Vagina (tissue), 2 donors: ENCODE measurements around the gene ACTL10. TPM values are rescaled to one million over a fixed set of nuclear protein-coding genes. Genes with fewer than 3 reads are reported as not detected.
"Not testable (repeated sequence)": the region's sequence is repeated elsewhere in the genome, so short reads cannot be mapped to it uniquely, and the experiment has no call there.

Experiments
- DNase-seq, 2 donors: peaks; one replicate each; pipeline ENCODE4 v3.0.0-alpha.2; 2017; ENCODE audit errors: extremely low spot score in 2 of 2
- H3K27ac ChIP-seq: fragments of 200-600 bp; sonication (generic); one replicate; pipeline ENCODE4 v1.5.1; 2019
- H3K27me3 ChIP-seq: fragments of 200-600 bp; sonication (generic); one replicate; pipeline ENCODE4 v1.5.1; 2019
- H3K36me3 ChIP-seq, 2 donors: fragments of 200-600 bp; sonication (generic); one replicate each; pipeline ENCODE4 v1.5.1; 2017 to 2019
- H3K4me1 ChIP-seq: fragments of 200-600 bp; sonication (generic); one replicate; pipeline ENCODE4 v1.5.1; 2019
- H3K4me3 ChIP-seq, 2 donors: fragments of 200-600 bp; sonication (generic); 1 replicate in 1 of 2; 2 replicates in 1 of 2; pipeline ENCODE4 v1.5.1; 2016 to 2019
- H3K9me3 ChIP-seq: fragments of 200-600 bp; sonication (generic); one replicate; pipeline ENCODE4 v1.5.1; 2019
- CTCF ChIP-seq, 3 experiments: fragments of 450-650 bp in 2 of 3; fragments of 200-600 bp in 1 of 3; sonication (generic) in 1 of 3; IDR thresholded peaks; one replicate each; pipeline ENCODE4 v1.5.1; 2017 to 2019; ENCODE audit warnings: antibody characterized with exemption in 3 of 3, mild to moderate bottlenecking in 2 of 3, moderate library complexity in 2 of 3
- POLR2A ChIP-seq, 2 donors: fragments of 450-650 bp; IDR thresholded peaks; one replicate each; pipeline ENCODE4 v1.6.1; 2017; ENCODE audit warnings: antibody characterized with exemption in 2 of 2, mild to moderate bottlenecking in 2 of 2, moderate library complexity in 2 of 2
- POLR2AphosphoS5 ChIP-seq, 2 donors: sonication (generic); formaldehyde crosslinking; IDR thresholded peaks; one replicate each; pipeline ENCODE4 v1.9.0; 2017; ENCODE audit warnings: antibody characterized with exemption in 2 of 2, mild to moderate bottlenecking in 2 of 2, low read depth in 1 of 2; ENCODE audit not compliant: insufficient read depth in 1 of 2
- intact Hi-C: fragments of 100-400 bp; cut with DNase I; formaldehyde crosslinking; loops from one replicate; pipeline ENCODE4 v1.15.1; 2023
- total RNA-seq: library from RNA; depleted of rRNA; stranded (reverse); fragments of >200 nt; gene quantifications from one replicate; pipeline ENCODE4 v1.2.3, GENCODE V29; 2016

ACTL10 gene
- total RNA-seq, 1 donor from 2014 or later, result 1.5 TPM

- peaks cover 0 to 57% of the 10 kb centered on the region in 2 donors for H3K36me3 ChIP-seq
- TF ChIP-seq CTCF (IDR thresholded peaks at IDR 0.05), result no peak
- no peak for TF ChIP-seq POLR2A (IDR thresholded peaks at IDR 0.05)
- no peak for TF ChIP-seq POLR2AphosphoS5 (IDR thresholded peaks at IDR 0.05; ENCODE audit: insufficient read depth in 1 of 2, low read depth in 1 of 2)
- H3K9me3 ChIP-seq, result no peaks in the 10 kb centered on the region
- no peak overlapping the region for H3K27ac ChIP-seq
- DNase-seq, result no peak
- H3K4me3 ChIP-seq, result no peak overlapping the region
- no peaks in the 10 kb centered on the region for H3K4me1 ChIP-seq
- no peaks in the 10 kb centered on the region for H3K27me3 ChIP-seq
- intact Hi-C loops, result no loop called here
These were observed 40.6 kb upstream of the ACTL10 start for GRCh38 chr20:33626190-33626589.

- no peaks in the 10 kb centered on the region for H3K4me1 ChIP-seq
- peaks cover 0 to 64% of the 10 kb centered on the region in 2 donors for H3K36me3 ChIP-seq
- no peaks in the 10 kb centered on the region for H3K27me3 ChIP-seq
- TF ChIP-seq POLR2AphosphoS5 (IDR thresholded peaks at IDR 0.05; ENCODE audit: insufficient read depth in 1 of 2, low read depth in 1 of 2) (no peak), POLR2A (IDR thresholded peaks at IDR 0.05) (no peak), CTCF (IDR thresholded peaks at IDR 0.05) (no peak)
- H3K27ac ChIP-seq, result no peak overlapping the region
- no peak for DNase-seq
- H3K4me3 ChIP-seq, result no peak overlapping the region
- H3K9me3 ChIP-seq, result no peaks in the 10 kb centered on the region
- intact Hi-C loops, result no loop called here
These were observed 39.0 kb upstream of the ACTL10 start for GRCh38 chr20:33627577-33628216.

- intact Hi-C loops, result no loop called here
- H3K4me3 ChIP-seq, result no peak overlapping the region
- H3K9me3 ChIP-seq, result no peaks in the 10 kb centered on the region
- DNase-seq, result no peak
- no peaks in the 10 kb centered on the region for H3K4me1 ChIP-seq
- TF ChIP-seq POLR2A (IDR thresholded peaks at IDR 0.05) (no peak), CTCF (IDR thresholded peaks at IDR 0.05) (no peak), POLR2AphosphoS5 (IDR thresholded peaks at IDR 0.05; ENCODE audit: insufficient read depth in 1 of 2, low read depth in 1 of 2) (no peak)
- H3K36me3 ChIP-seq, result peaks cover 0 to 67% of the 10 kb centered on the region in 2 donors
- no peaks in the 10 kb centered on the region for H3K27me3 ChIP-seq
- no peak overlapping the region for H3K27ac ChIP-seq
These were observed 37.2 kb upstream of the ACTL10 start for GRCh38 chr20:33629533-33629932.

- Histone ChIP-seq H3K4me1 (no peaks in the 10 kb centered on the region), H3K27ac (no peak overlapping the region), H3K4me3 (no peak overlapping the region), H3K36me3 (peaks cover 0 to 70% of the 10 kb centered on the region in 2 donors), H3K9me3 (no peaks in the 10 kb centered on the region), H3K27me3 (no peaks in the 10 kb centered on the region)
- no peak for DNase-seq
- intact Hi-C loops, result no loop called here
- TF ChIP-seq CTCF (IDR thresholded peaks at IDR 0.05) (no peak), POLR2A (IDR thresholded peaks at IDR 0.05) (no peak), POLR2AphosphoS5 (IDR thresholded peaks at IDR 0.05; ENCODE audit: insufficient read depth in 1 of 2, low read depth in 1 of 2) (no peak)
These were observed 36.8 kb upstream of the ACTL10 start for GRCh38 chr20:33629979-33630378.

- Histone ChIP-seq H3K4me3 (no peak overlapping the region), H3K27ac (no peak overlapping the region), H3K27me3 (no peaks in the 10 kb centered on the region), H3K36me3 (peaks cover 0 to 70% of the 10 kb centered on the region in 2 donors), H3K9me3 (no peaks in the 10 kb centered on the region), H3K4me1 (no peaks in the 10 kb centered on the region)
- intact Hi-C loops, result no loop called here
- DNase-seq, result no peak
- no peak for TF ChIP-seq POLR2A (IDR thresholded peaks at IDR 0.05)
- TF ChIP-seq POLR2AphosphoS5 (IDR thresholded peaks at IDR 0.05; ENCODE audit: insufficient read depth in 1 of 2, low read depth in 1 of 2), result no peak
- TF ChIP-seq CTCF (IDR thresholded peaks at IDR 0.05), result no peak
These were observed 36.2 kb upstream of the ACTL10 start for GRCh38 chr20:33630507-33630906.

- H3K27me3 ChIP-seq, H3K9me3 ChIP-seq, DNase-seq, H3K27ac ChIP-seq, H3K4me1 ChIP-seq, intact Hi-C loops, H3K4me3 ChIP-seq: not testable (repeated sequence)
- H3K36me3 ChIP-seq, result peaks cover 0 to 62% of the 10 kb centered on the region in 2 donors
These were observed 34.8 kb upstream of the ACTL10 start for GRCh38 chr20:33631910-33632309.
